Adrenal gland (tissue), 12 donors: ENCODE results near the gene FBXO8. TPM values are rescaled to one million over a fixed set of nuclear protein-coding genes. Genes with fewer than 3 reads are reported as not detected.

ENCODE experiments used
- DNase-seq, 7 donors: peaks; one replicate each; pipeline ENCODE4 v3.0.0-alpha.2; 2019 to 2020
- H3K27ac ChIP-seq, 5 donors: fragments of 200-600 bp; sonication (generic) in 4 of 5; 1 replicate in 3 of 5; 2 replicates in 2 of 5; pipeline versions ENCODE4 v1.5.1 to v1.8.0; 2016 to 2020; ENCODE audit warnings: mild to moderate bottlenecking in 1 of 5
- H3K27me3 ChIP-seq: fragments of 200-600 bp; 2 replicates; pipeline ENCODE4 v1.8.0; 2021
- H3K36me3 ChIP-seq, 2 donors: fragments of 200-600 bp; replicated peaks in 1 of 2; 1 replicate in 1 of 2; 2 replicates in 1 of 2; pipeline versions ENCODE4 v1.5.1 to v1.8.0; 2018 to 2022
- H3K4me1 ChIP-seq, 2 donors: fragments of 200-600 bp; replicated peaks in 1 of 2; 1 replicate in 1 of 2; 2 replicates in 1 of 2; pipeline versions ENCODE4 v1.5.1 to v1.8.0; 2018 to 2021
- H3K4me3 ChIP-seq, 4 donors: fragments of 200-600 bp; sonication (generic) in 3 of 4; one replicate each; pipeline ENCODE4 v1.5.1; 2016 to 2018
- H3K9me3 ChIP-seq, 3 donors: fragments of 200-600 bp; sonication (generic) in 1 of 3; replicated peaks in 1 of 3; 1 replicate in 2 of 3; 2 replicates in 1 of 3; pipeline versions ENCODE4 v1.5.1 to v1.8.0; 2016 to 2021
- POLR2A ChIP-seq, 2 donors: fragments of 450-650 bp; IDR thresholded peaks; one replicate each; pipeline ENCODE4 v1.6.1; 2017; ENCODE audit warnings: antibody characterized with exemption in 2 of 2, mild to moderate bottlenecking in 2 of 2, moderate library complexity in 1 of 2
- WGBS, 4 donors: extraction: QIAGEN DNeasy Blood & Tissue Kit in 2 of 4; methylation state at CpG; one replicate each; pipeline versions ENCODE4 v1.1.5 to v1.1.7; 2013 to 2017; 5-methylcytosine and 5-hydroxymethylcytosine counted together
- intact Hi-C, 2 donors: fragments of 100-400 bp; cut with DNase I; formaldehyde crosslinking; loops; one replicate each; pipeline versions ENCODE4 v1.14.1 to v1.15.0; 2022 to 2023
- polyA plus RNA-seq, 3 donors: library from polyadenylated mRNA; stranded (reverse); fragments of 200-250 nt in 2 of 3; fragments of 350-450 nt in 1 of 3; fragmentation: Illumina TruSeq in 1 of 3; extraction: RNeasy Lipid Tissue Mini Kit (QIAGEN cat#74804) in 1 of 3; gene quantifications; one replicate each; pipeline ENCODE4 v1.2.3, GENCODE V29; 2013 to 2014
- total RNA-seq, 9 donors: library from RNA; depleted of rRNA in 4 of 9; stranded (reverse); fragments of >200 nt in 4 of 9; fragments of 120-200 nt in 1 of 9; fragmentation: NEBNext Ultra II Directional in 1 of 9; extraction: Animal tissue kit (Norgen Biotek cat#: 25700) in 1 of 9; gene quantifications; one replicate each; pipeline versions ENCODE4 v1.1.0 to v1.2.4, GENCODE V29; 2013 to 2023
- TF ChIP-seq, protein P1 (sequence below), 6 experiments: fragments of 450-650 bp in 4 of 6; fragments of 200-600 bp in 2 of 6; sonication (generic) in 1 of 6; IDR thresholded peaks; 1 replicate in 5 of 6; 2 replicates in 1 of 6; pipeline versions ENCODE4 v1.5.1 to v1.8.0; 2016 to 2021; ENCODE audit warnings: antibody characterized with exemption in 6 of 6, mild to moderate bottlenecking in 2 of 6, moderate library complexity in 1 of 6
- donor health status: healthy with polysubstance abuse.
- donor health status: Bipolar disorder and iron deficiency.
- donor health status: DM: yes; HTN: yes; CAD: no.
- donor health status: DM: no; HTN: no; CAD: no.
- donor health status: DM: no; HTN: no; CAD: no.
- donor health status: DM: yes; HTN: yes; CAD: no.

The FBXO8 gene
- total and polyA plus RNA-seq, 12 donors = 17.9 to 60.9 (median 37.5) TPM

DNA sequence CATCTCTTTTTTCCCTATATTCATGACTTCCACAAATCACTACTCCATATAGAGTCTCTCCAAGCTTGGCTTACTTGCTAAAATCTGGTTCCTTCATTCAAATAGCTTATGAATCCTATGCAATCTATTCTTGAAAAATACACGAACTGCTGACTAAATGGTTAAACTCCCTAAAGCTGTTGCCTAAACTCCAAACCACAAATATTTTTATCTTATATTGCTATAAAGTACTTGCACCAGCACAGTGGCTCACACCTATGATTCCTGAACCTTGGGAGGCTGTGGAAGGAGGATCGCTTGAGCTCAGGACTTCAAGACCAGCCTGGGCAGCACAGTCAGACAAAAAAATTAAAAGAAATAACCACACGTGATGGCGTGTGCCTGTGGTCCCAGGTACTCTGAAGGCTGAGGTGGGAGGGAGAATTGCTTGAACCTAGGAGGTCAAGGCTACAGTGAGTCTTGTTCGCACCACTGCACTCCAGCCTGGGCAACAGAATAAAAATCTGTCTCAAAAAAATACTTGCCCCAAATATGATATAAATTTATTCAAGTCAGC, 2.2 kb downstream of the FBXO8 start:
- Histone ChIP-seq H3K36me3 (no peaks in the 10 kb centered on the region), H3K4me1 (peaks cover 8 to 50% of the 10 kb centered on the region in 2 donors), H3K4me3 (no peak overlapping the region), H3K9me3 (no peaks in the 10 kb centered on the region), H3K27ac (no peak overlapping the region), H3K27me3 (no peaks in the 10 kb centered on the region)
- intact Hi-C loops = no loop called here
- 67 to 74% (median 69%) methylated on average over 5 of the region's 5 CpGs for WGBS, 4 donors
- TF ChIP-seq, protein P1, sequence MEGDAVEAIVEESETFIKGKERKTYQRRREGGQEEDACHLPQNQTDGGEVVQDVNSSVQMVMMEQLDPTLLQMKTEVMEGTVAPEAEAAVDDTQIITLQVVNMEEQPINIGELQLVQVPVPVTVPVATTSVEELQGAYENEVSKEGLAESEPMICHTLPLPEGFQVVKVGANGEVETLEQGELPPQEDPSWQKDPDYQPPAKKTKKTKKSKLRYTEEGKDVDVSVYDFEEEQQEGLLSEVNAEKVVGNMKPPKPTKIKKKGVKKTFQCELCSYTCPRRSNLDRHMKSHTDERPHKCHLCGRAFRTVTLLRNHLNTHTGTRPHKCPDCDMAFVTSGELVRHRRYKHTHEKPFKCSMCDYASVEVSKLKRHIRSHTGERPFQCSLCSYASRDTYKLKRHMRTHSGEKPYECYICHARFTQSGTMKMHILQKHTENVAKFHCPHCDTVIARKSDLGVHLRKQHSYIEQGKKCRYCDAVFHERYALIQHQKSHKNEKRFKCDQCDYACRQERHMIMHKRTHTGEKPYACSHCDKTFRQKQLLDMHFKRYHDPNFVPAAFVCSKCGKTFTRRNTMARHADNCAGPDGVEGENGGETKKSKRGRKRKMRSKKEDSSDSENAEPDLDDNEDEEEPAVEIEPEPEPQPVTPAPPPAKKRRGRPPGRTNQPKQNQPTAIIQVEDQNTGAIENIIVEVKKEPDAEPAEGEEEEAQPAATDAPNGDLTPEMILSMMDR (IDR thresholded peaks at IDR 0.05) = no peak
- TF ChIP-seq POLR2A (IDR thresholded peaks at IDR 0.05) = no peak
- DNase-seq = no peak

DNA sequence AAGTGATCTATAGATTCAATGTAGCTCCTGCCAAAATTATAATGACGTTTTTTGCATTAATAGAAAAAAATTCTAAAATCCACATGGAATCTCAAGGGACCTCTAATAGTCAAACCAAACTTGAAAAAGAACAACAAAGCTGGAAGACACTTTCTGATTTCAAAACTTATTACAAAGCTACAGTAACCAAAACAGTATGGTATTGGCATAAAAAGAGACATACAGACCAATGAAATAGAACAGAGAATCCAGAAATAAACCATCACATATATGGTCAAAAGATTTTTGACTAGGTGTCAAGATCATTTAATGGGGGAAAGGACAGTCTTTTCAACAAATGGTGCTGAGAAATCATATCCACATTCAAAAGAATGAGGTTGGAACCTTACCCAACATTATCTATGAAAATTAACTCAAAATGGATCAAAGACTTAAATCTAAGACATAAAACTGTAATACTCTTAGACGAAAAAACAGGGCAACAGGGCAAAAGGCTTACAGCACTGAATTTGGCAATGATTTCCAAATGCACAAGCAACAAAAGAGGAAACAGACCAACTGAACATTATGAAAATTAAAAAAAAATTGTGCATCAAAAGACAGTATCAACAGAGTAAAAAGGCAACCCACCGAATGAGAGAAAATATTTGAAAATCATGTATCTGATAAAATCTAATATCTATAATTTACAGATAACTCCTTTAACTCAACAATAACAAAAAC, 3.9 kb downstream of the FBXO8 start:
- intact Hi-C loops = no loop called here
- 87 to 91% (median 89%) methylated on average over 3 of the region's 3 CpGs for WGBS, 4 donors
- H3K4me1 ChIP-seq = peaks cover 4 to 41% of the 10 kb centered on the region in 2 donors
- no peaks in the 10 kb centered on the region for H3K27me3 ChIP-seq
- DNase-seq = no peak
- no peaks in the 10 kb centered on the region for H3K36me3 ChIP-seq
- H3K4me3 ChIP-seq = no peak overlapping the region
- H3K27ac ChIP-seq = no peak overlapping the region
- TF ChIP-seq POLR2A (IDR thresholded peaks at IDR 0.05) = no peak
- TF ChIP-seq, protein P1 (IDR thresholded peaks at IDR 0.05) = no peak
- H3K9me3 ChIP-seq = no peaks in the 10 kb centered on the region

DNA sequence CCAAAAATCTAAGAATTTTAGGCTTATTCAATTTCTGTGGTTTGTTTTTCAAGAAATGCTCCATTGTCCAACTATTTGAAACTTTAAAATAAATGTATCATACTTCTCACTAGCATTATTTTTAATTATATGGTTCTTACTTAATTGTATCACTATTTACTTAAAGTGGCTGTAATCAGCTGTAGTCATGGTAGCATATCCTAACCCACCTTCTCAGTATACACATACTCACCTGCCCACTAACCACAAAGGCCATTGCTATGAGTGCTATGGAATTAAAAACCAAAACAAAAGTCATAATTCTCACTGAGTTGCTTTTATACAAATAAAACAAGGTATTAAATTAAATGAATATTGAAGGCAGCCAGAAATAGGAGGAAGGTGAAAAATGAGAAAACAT, 5.0 kb downstream of the FBXO8 start:
- TF ChIP-seq, protein P1 (IDR thresholded peaks at IDR 0.05) = no peak
- TF ChIP-seq POLR2A (IDR thresholded peaks at IDR 0.05) = no peak
- intact Hi-C loops = no loop called here
- Histone ChIP-seq H3K9me3 (no peaks in the 10 kb centered on the region), H3K27me3 (no peaks in the 10 kb centered on the region), H3K27ac (no peak overlapping the region), H3K4me1 (peaks cover 4 to 43% of the 10 kb centered on the region in 2 donors), H3K4me3 (no peak overlapping the region), H3K36me3 (no peaks in the 10 kb centered on the region)
- no peak for DNase-seq

DNA sequence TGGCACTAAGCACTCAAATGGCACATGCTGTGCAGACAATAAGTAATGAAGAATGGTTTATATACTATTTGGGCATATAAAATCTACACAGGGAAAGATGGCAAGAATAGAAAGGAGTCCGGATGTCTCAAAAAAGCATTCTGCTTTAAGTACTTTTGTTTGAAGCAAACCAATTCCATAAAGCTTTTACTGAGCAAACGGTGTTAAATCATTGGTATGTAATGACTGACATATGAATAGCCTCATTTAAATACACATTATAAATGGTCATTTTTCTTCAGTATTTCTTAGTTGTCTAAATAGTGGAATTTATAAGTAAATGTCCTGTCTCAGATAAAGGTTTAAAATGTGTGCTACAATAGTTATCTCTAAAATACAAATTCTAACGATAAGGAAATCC, 6.0 kb downstream of the FBXO8 start:
- intact Hi-C loops = no loop called here
- Histone ChIP-seq H3K4me1 (peaks cover 2 to 45% of the 10 kb centered on the region in 2 donors), H3K36me3 (no peaks in the 10 kb centered on the region), H3K27ac (no peak overlapping the region), H3K4me3 (no peak overlapping the region), H3K27me3 (no peaks in the 10 kb centered on the region), H3K9me3 (no peaks in the 10 kb centered on the region)
- no peak for DNase-seq
- TF ChIP-seq, protein P1 (IDR thresholded peaks at IDR 0.05) = no peak
- TF ChIP-seq POLR2A (IDR thresholded peaks at IDR 0.05) = no peak
- WGBS, 4 donors = 81 to 86% (median 83%) methylated on average over 3 of the region's 3 CpGs
